Thyroid gland (tissue), 4 donors: ENCODE measurements around the gene ZNF766. TPM values are rescaled to one million over a fixed set of nuclear protein-coding genes. Genes with fewer than 3 reads are reported as not detected.
"Not testable (repeated sequence)": the region's sequence is repeated elsewhere in the genome, so short reads cannot be mapped to it uniquely, and the experiment has no call there.

Experiments
- DNase-seq, 2 donors: peaks; one replicate each; pipeline ENCODE4 v3.0.0-alpha.2; 2019
- H3K27ac ChIP-seq, 3 donors: fragments of 200-600 bp; sonication (generic); 1 replicate in 2 of 3; 2 replicates in 1 of 3; pipeline ENCODE4 v1.5.1; 2016 to 2019; ENCODE audit warnings: mild to moderate bottlenecking in 1 of 3, moderate library complexity in 1 of 3
- H3K27me3 ChIP-seq: fragments of 200-600 bp; sonication (generic); one replicate; pipeline ENCODE4 v1.5.1; 2019
- H3K36me3 ChIP-seq, 2 donors: fragments of 200-600 bp; sonication (generic); one replicate each; pipeline ENCODE4 v1.5.1; 2016 to 2019
- H3K4me1 ChIP-seq, 2 donors: fragments of 200-600 bp; sonication (generic); one replicate each; pipeline ENCODE4 v1.5.1; 2017 to 2019
- H3K4me3 ChIP-seq, 3 donors: fragments of 200-600 bp; sonication (generic); replicated peaks in 1 of 3; 1 replicate in 2 of 3; 2 replicates in 1 of 3; pipeline ENCODE4 v1.5.1; 2016; ENCODE audit warnings: mild to moderate bottlenecking in 1 of 3
- H3K9me3 ChIP-seq: fragments of 200-600 bp; sonication (generic); one replicate; pipeline ENCODE4 v1.5.1; 2017
- POLR2A ChIP-seq, 2 donors: fragments of 450-650 bp; IDR thresholded peaks; one replicate each; pipeline ENCODE4 v1.6.1; 2017; ENCODE audit warnings: antibody characterized with exemption in 2 of 2, mild to moderate bottlenecking in 2 of 2, moderate library complexity in 1 of 2
- WGBS, 2 donors: methylation state at CpG; one replicate each; pipeline ENCODE4 v1.1.5; 2017; 5-methylcytosine and 5-hydroxymethylcytosine counted together
- intact Hi-C: fragments of 100-400 bp; cut with DNase I; formaldehyde crosslinking; loops from one replicate; pipeline ENCODE4 v1.15.1; 2023
- total RNA-seq, 4 donors: library from RNA; depleted of rRNA; stranded (reverse); fragments of >200 nt; gene quantifications; one replicate each; pipeline ENCODE4 v1.2.3, GENCODE V29; 2016
- TF ChIP-seq, protein P1 (sequence below), 6 experiments: fragments of 200-600 bp in 3 of 6; fragments of 450-650 bp in 3 of 6; sonication (generic) in 3 of 6; IDR thresholded peaks; one replicate each; pipeline ENCODE4 v1.5.1; 2016 to 2019; ENCODE audit warnings: antibody characterized with exemption in 6 of 6, mild to moderate bottlenecking in 2 of 6, inconsistent platforms in 1 of 6, moderate library complexity in 1 of 6

The ZNF766 gene
- total RNA-seq, 4 donors from 2014 or later, result 13.2 to 26.5 (median 16.1) TPM

DNA sequence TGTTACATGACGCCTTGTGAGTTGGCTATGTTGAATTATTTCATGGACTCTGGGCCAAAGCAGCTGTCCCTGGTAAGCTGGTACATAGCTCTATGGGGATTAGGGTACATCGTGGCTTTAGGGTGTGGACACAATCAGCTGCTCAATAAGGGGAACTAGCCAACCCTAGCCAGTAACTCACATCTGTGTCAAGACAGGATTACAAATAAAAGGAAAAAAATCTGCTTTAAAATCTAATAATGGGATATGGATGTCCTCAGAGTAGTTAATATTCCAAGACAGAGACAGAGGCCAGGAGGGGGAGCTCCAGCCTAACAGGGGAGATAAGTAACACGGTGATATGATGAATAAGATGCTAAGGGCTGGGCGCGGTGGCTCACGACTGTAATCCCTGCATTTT is 21.1 kb upstream of the ZNF766 start:
- no peak overlapping the region for H3K27ac ChIP-seq
- DNase-seq, result peak; percentile 66 to 71
- TF ChIP-seq, protein P1, sequence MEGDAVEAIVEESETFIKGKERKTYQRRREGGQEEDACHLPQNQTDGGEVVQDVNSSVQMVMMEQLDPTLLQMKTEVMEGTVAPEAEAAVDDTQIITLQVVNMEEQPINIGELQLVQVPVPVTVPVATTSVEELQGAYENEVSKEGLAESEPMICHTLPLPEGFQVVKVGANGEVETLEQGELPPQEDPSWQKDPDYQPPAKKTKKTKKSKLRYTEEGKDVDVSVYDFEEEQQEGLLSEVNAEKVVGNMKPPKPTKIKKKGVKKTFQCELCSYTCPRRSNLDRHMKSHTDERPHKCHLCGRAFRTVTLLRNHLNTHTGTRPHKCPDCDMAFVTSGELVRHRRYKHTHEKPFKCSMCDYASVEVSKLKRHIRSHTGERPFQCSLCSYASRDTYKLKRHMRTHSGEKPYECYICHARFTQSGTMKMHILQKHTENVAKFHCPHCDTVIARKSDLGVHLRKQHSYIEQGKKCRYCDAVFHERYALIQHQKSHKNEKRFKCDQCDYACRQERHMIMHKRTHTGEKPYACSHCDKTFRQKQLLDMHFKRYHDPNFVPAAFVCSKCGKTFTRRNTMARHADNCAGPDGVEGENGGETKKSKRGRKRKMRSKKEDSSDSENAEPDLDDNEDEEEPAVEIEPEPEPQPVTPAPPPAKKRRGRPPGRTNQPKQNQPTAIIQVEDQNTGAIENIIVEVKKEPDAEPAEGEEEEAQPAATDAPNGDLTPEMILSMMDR (IDR thresholded peaks at IDR 0.05), result peak; percentile 30 to 75 (median 62)
- no peak for TF ChIP-seq POLR2A (IDR thresholded peaks at IDR 0.05)
- intact Hi-C loops, result loop anchor here (10.0 kb wide), 1 partner anchor 497 kb away; no protein-coding TSS in a partner anchor
- H3K36me3 ChIP-seq, result no peaks in the 10 kb centered on the region
- no peaks in the 10 kb centered on the region for H3K27me3 ChIP-seq
- WGBS, 2 donors, result 8 to 12% methylated on average over 6 of the region's 6 CpGs
- H3K4me3 ChIP-seq, result no peak overlapping the region
- H3K9me3 ChIP-seq, result no peaks in the 10 kb centered on the region
- H3K4me1 ChIP-seq, result no peaks in the 10 kb centered on the region

DNA sequence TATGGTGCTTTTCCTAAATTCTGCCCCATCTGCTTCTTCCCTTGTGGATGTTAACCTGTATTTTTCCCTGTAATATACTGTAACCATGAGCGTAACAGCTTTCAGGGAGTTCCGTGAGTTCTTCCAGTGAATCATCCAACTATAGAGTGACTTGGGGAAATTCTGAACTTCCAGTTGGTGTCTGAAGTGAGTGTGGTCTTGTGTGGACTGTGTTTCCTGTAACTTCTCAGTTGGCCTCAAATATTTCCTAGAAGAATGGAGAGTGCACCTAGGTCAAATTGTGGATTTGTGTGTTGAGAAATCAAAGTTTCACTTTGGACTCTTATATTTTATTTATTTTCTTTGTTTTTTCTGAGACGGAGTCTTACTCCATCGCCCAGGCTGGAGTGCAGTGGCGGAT is 11.0 kb upstream of the ZNF766 start:
- no peak overlapping the region for H3K4me3 ChIP-seq
- no peaks in the 10 kb centered on the region for H3K9me3 ChIP-seq
- H3K36me3 ChIP-seq, result no peaks in the 10 kb centered on the region
- 93 to 95% methylated on average over 5 of the region's 5 CpGs for WGBS, 2 donors
- intact Hi-C loops, result no loop called here
- TF ChIP-seq, protein P1 (IDR thresholded peaks at IDR 0.05), result no peak
- no peak for TF ChIP-seq POLR2A (IDR thresholded peaks at IDR 0.05)
- DNase-seq, result no peak
- no peaks in the 10 kb centered on the region for H3K4me1 ChIP-seq
- H3K27ac ChIP-seq, result no peak overlapping the region
- H3K27me3 ChIP-seq, result no peaks in the 10 kb centered on the region

DNA sequence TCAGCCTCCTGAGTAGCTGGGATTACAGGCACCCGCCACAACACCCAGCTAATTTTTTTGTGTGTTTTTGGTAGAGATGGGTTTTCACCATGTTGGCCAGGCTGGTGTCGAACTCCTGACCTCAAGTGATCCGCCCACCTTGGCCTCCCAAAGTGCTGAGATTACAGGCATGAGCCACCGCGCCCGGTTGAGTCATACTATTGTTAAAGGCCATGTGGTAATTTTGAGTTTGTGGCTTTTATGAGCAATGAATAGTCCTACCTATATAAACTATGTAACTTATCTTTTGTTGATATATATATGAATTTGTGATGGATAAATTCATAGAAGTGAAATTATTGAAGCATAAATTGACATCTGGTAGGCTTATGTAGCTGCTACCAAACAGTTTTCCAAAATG is 3.8 kb upstream of the ZNF766 start:
- H3K9me3 ChIP-seq, DNase-seq, H3K27ac ChIP-seq, intact Hi-C loops, H3K36me3 ChIP-seq, H3K27me3 ChIP-seq, H3K4me1 ChIP-seq, H3K4me3 ChIP-seq: not testable (repeated sequence)
- 95% methylated on average over 6 of the region's 6 CpGs for WGBS, 2 donors

DNA sequence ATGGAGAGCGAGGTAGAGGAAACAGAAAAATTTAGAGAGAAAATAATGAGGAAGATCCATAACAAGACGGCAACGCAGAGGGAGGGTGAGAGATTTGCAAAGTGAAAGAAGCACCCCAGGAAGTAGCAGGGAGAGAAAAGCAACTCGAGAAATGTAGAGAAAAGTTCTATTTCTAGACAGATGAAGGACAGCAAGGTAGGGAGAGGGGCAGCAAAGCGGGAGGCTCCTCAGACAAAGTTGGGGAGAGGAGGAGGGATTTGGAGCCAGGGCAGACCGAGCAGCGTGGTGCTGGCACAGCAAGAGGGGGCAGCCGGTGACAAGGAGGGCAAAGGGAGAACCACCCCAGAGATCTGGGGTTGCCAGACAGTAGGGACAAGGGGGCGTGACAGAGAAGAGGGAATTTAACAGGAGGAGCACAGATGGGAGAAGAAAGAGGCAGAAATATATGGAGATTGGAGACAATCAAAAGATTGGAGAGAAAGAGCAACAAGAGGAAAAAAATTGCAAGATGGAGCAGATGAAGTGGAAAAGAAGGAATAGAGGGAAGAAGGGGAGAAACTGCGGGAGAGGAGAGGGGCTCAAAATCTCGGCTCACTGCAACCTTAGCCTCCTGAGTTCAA is 989 bp downstream of the ZNF766 start:
- Histone ChIP-seq H3K27ac (peak overlapping the region; percentile 86 to 92 (median 88)), H3K4me3 (peak overlapping the region; percentile 64 to 95 (median 77)), H3K9me3 (no peaks in the 10 kb centered on the region), H3K4me1 (peaks cover 17 to 20% of the 10 kb centered on the region in 2 donors), H3K36me3 (no peaks in the 10 kb centered on the region), H3K27me3 (no peaks in the 10 kb centered on the region)
- WGBS, 2 donors, result 3 to 5% methylated on average over 11 of the region's 11 CpGs
- intact Hi-C loops, result no loop called here
- DNase-seq, result peak in 1 of 2 donors; percentile 11
- TF ChIP-seq, protein P1 (IDR thresholded peaks at IDR 0.05), result no peak

DNA sequence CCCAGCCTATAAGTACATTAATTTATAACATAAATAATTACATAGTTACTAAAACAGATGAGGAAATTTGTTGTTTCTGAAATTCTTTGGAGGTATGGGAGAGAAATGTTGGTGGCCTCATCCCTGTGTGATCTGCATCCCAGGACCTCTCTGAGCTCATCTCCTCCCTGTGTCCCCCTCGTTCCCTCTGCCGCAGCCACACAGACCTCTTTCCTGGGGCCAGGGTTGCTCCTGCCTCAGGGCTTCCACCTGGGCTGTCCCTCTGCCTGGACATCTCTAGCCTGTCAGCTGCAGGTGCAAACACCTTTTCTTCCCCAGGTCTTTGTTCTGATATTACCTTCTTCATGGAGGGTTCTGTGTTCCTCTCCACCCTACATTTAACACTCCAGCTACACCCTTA is 3.9 kb downstream of the ZNF766 start:
- WGBS, 2 donors, result 97 to 100% methylated on average over 2 of the region's 2 CpGs
- no peaks in the 10 kb centered on the region for H3K36me3 ChIP-seq
- TF ChIP-seq, protein P1 (IDR thresholded peaks at IDR 0.05), result no peak
- no peak for TF ChIP-seq POLR2A (IDR thresholded peaks at IDR 0.05)
- DNase-seq, result no peak
- intact Hi-C loops, result no loop called here
- H3K27ac ChIP-seq, result no peak overlapping the region
- H3K4me1 ChIP-seq, result peaks cover 19 to 35% of the 10 kb centered on the region in 2 donors
- H3K27me3 ChIP-seq, result no peaks in the 10 kb centered on the region
- no peaks in the 10 kb centered on the region for H3K9me3 ChIP-seq
- no peak overlapping the region for H3K4me3 ChIP-seq
